ENCODE results near the gene FAM161B.

GRCh38 chr14:73916324-73916723 lies 33.6 kb downstream of the FAM161B start:
- no peak for TF ChIP-seq REST (tag by site-specific recombination; IDR thresholded peaks at IDR 0.05)
- no peak for TF ChIP-seq MZF1 (tag by site-specific recombination; IDR thresholded peaks at IDR 0.05; ENCODE audit: borderline replicate concordance)
- no peak for TF ChIP-seq CTCF (tag by site-specific recombination; IDR thresholded peaks at IDR 0.05)
- no peak for TF ChIP-seq INSM2 (tag by site-specific recombination; IDR thresholded peaks at IDR 0.05)
- TF ChIP-seq SETDB1 (IDR thresholded peaks at IDR 0.05; ENCODE audit: insufficient read length, low read length): no peak
- TF ChIP-seq YY1 (tag by site-specific recombination; IDR thresholded peaks at IDR 0.05): no peak
